ENCODE measurements around the gene GPSM1.
"Not testable (repeated sequence)": the region's sequence is repeated elsewhere in the genome, so short reads cannot be mapped to it uniquely, and the experiment has no call there.

The GPSM1 gene

GRCh38 chr9:136319955-136320354 is 7.4 kb upstream of the GPSM1 start:
- not testable (repeated sequence) for DNase-seq

- not testable (repeated sequence) for DNase-seq
Observed at GRCh38 chr9:136320972-136321371, 6.4 kb upstream of the GPSM1 start.

- DNase-seq: no peak
Observed at GRCh38 chr9:136321561-136321960, 5.8 kb upstream of the GPSM1 start.

- no peak for DNase-seq
Observed at GRCh38 chr9:136322756-136323330, 4.5 kb upstream of the GPSM1 start.

- DNase-seq: no peak
Observed at GRCh38 chr9:136323371-136323789, 4.0 kb upstream of the GPSM1 start.

GRCh38 chr9:136324501-136325300 is 2.6 kb upstream of the GPSM1 start:
- DNase-seq: no peak

GRCh38 chr9:136325358-136325757 is 2.0 kb upstream of the GPSM1 start:
- DNase-seq: no peak

GRCh38 chr9:136326061-136326760 is 1.1 kb upstream of the GPSM1 start:
- no peak for DNase-seq

- no peak for DNase-seq
Observed at GRCh38 chr9:136326761-136327303, 507 bp upstream of the GPSM1 start.

- DNase-seq: no peak
Observed at GRCh38 chr9:136328011-136328621, 777 bp downstream of the GPSM1 start.

- no peak for DNase-seq
Observed at GRCh38 chr9:136328622-136329041, 1.3 kb downstream of the GPSM1 start.

- DNase-seq: no peak
Observed at GRCh38 chr9:136329211-136329627, 1.9 kb downstream of the GPSM1 start.

GRCh38 chr9:136329636-136330405 is 2.5 kb downstream of the GPSM1 start:
- no peak for DNase-seq

- DNase-seq: no peak
Observed at GRCh38 chr9:136330406-136330990, 3.2 kb downstream of the GPSM1 start.

GRCh38 chr9:136331030-136331429 is 3.7 kb downstream of the GPSM1 start:
- DNase-seq: no peak

GRCh38 chr9:136331556-136332481 is 4.5 kb downstream of the GPSM1 start:
- no peak for DNase-seq

- DNase-seq: no peak
Observed at GRCh38 chr9:136332482-136332983, 5.2 kb downstream of the GPSM1 start.

- no peak for DNase-seq
Observed at GRCh38 chr9:136333045-136333444, 5.7 kb downstream of the GPSM1 start.

- no peak for DNase-seq
Observed at GRCh38 chr9:136333486-136333885, 6.1 kb downstream of the GPSM1 start.

GRCh38 chr9:136334541-136334940 is 7.2 kb downstream of the GPSM1 start:
- no peak for DNase-seq

Data from activated naive CD4-positive, alpha-beta T cell (primary cell).